IMR-90 (cell line): ENCODE data around the gene KCNH4. TPM values are rescaled to one million over a fixed set of nuclear protein-coding genes. Genes with fewer than 3 reads are reported as not detected.

Experiments
- ATAC-seq: fragments of 200-7000 bp; cut with Tn5 transposase; 2 replicates; pipeline ENCODE4 v1.9.1; 2020; ENCODE audit warnings: low read depth, mild to moderate bottlenecking, moderate library complexity
- BruUV-seq: library from RNA; stranded (reverse); fragments of 400-500 nt; replicated peaks from 2 replicates; lab custom pipeline; 2021; lab: Mats Ljungman, UMichigan
- CTCF ChIA-PET: fragments of 300-600 bp; formaldehyde crosslinking; extraction: SDS; loops from one replicate; lab custom pipeline; 2021; ENCODE audit warnings: antibody characterized with exemption; lab: Yijun Ruan, JAX
- POLR2A ChIA-PET: fragments of 300-600 bp; sonication (Branson Sonifier 250); formaldehyde crosslinking; loops from one replicate; lab custom pipeline; 2022; ENCODE audit warnings: antibody characterized with exemption; ENCODE audit not compliant: unreplicated experiment; lab: Charles Lee
- DNase-seq: peaks from one replicate; pipeline ENCODE4 v3.0.0; 2013
- H2AFZ ChIP-seq: replicated peaks from 2 replicates; pipeline ENCODE3; 2013; ENCODE audit warnings: low read length, mild to moderate bottlenecking; ENCODE audit not compliant: poor library complexity
- H2AK5ac ChIP-seq: 2 replicates; pipeline ENCODE4 v1.6.1; 2013; ENCODE audit warnings: low read depth, low read length, inconsistent platforms
- H2AK9ac ChIP-seq: replicated peaks from 2 replicates; pipeline ENCODE3; 2013; ENCODE audit warnings: mild to moderate bottlenecking, low read depth, low read length, moderate library complexity; ENCODE audit not compliant: poor library complexity
- H2BK120ac ChIP-seq: 2 replicates; pipeline ENCODE4 v1.6.1; 2013; ENCODE audit warnings: low read depth, low read length, inconsistent platforms
- H2BK15ac ChIP-seq: 3 replicates; pipeline ENCODE4 v1.6.1; 2013; ENCODE audit warnings: low read depth, low read length, inconsistent platforms
- H2BK20ac ChIP-seq: 2 replicates; pipeline ENCODE4 v1.6.1; 2013; ENCODE audit warnings: low read depth, mild to moderate bottlenecking, inconsistent platforms, low read length, moderate library complexity
- H2BK5ac ChIP-seq: 2 replicates; pipeline ENCODE4 v1.6.1; 2013; ENCODE audit warnings: mild to moderate bottlenecking, low read depth, low read length, inconsistent platforms; ENCODE audit not compliant: poor library complexity, severe bottlenecking
- H3K14ac ChIP-seq: replicated peaks from 2 replicates; pipeline ENCODE4 v1.6.1; 2013; ENCODE audit warnings: low read depth, low read length, inconsistent platforms
- H3K18ac ChIP-seq: 2 replicates; pipeline ENCODE4 v1.6.1; 2013; ENCODE audit warnings: low read depth, low read length, control low read depth
- H3K23ac ChIP-seq: 2 replicates; pipeline ENCODE4 v1.6.1; 2013; ENCODE audit warnings: low read depth, low read length, inconsistent platforms
- H3K27ac ChIP-seq: 2 replicates; pipeline ENCODE4 v1.5.1; 2013; ENCODE audit warnings: mild to moderate bottlenecking, control low read depth, low read length; ENCODE audit not compliant: insufficient read depth
- H3K27me3 ChIP-seq: 2 replicates; pipeline ENCODE4 v1.6.1; 2013; ENCODE audit warnings: low read length; ENCODE audit not compliant: control insufficient read depth, insufficient read depth
- H3K36me3 ChIP-seq: 2 replicates; pipeline ENCODE4 v1.6.1; 2013; ENCODE audit warnings: low read length, mixed read lengths; ENCODE audit not compliant: control insufficient read depth, insufficient read depth
- H3K4ac ChIP-seq: 2 replicates; pipeline ENCODE4 v1.6.1; 2013; ENCODE audit warnings: low read depth, low read length, inconsistent platforms
- H3K4me1 ChIP-seq: 2 replicates; pipeline ENCODE4 v1.6.1; 2013; ENCODE audit warnings: low read length, mixed read lengths; ENCODE audit not compliant: control insufficient read depth, insufficient read depth
- H3K4me2 ChIP-seq: 2 replicates; pipeline ENCODE4 v1.6.1; 2013; ENCODE audit warnings: low read depth, mild to moderate bottlenecking, control low read depth, low read length, moderate library complexity
- H3K4me3 ChIP-seq: 2 replicates; pipeline ENCODE4 v1.5.1; 2013; ENCODE audit warnings: low read depth, mild to moderate bottlenecking, control low read depth, low read length, moderate library complexity; ENCODE audit not compliant: insufficient read depth
- H3K56ac ChIP-seq: 2 replicates; pipeline ENCODE4 v1.6.1; 2013; ENCODE audit warnings: low read length, inconsistent platforms; ENCODE audit not compliant: insufficient read depth; ENCODE audit errors: extremely low read depth
- H3K79me1 ChIP-seq, 2 experiments: 2 replicates each; pipeline ENCODE4 v1.6.1; 2013; ENCODE audit warnings: low read length in 2 of 2, inconsistent platforms in 1 of 2, low read depth in 1 of 2
- H3K9ac ChIP-seq: 2 replicates; pipeline ENCODE4 v1.6.1; 2013; ENCODE audit warnings: low read depth, low read length, control low read depth
- H3K9me1 ChIP-seq: 2 replicates; pipeline ENCODE4 v1.6.1; 2013; ENCODE audit warnings: low read length, inconsistent platforms; ENCODE audit not compliant: insufficient read depth
- H3K9me3 ChIP-seq: 2 replicates; pipeline ENCODE4 v1.6.1; 2013; ENCODE audit warnings: low read length; ENCODE audit not compliant: control insufficient read depth, insufficient read depth
- H4K20me1 ChIP-seq: 2 replicates; pipeline ENCODE4 v1.6.1; 2013; ENCODE audit warnings: low read length, inconsistent platforms; ENCODE audit not compliant: insufficient read depth
- H4K5ac ChIP-seq: 2 replicates; pipeline ENCODE4 v1.6.1; 2013; ENCODE audit warnings: mild to moderate bottlenecking, low read depth, low read length, control low read depth
- H4K8ac ChIP-seq, 2 experiments: 2 replicates each; pipeline ENCODE4 v1.6.1; 2013; ENCODE audit warnings: low read depth in 2 of 2, low read length in 2 of 2, control low read depth in 1 of 2, inconsistent platforms in 1 of 2
- H4K91ac ChIP-seq: 2 replicates; pipeline ENCODE4 v1.6.1; 2013; ENCODE audit warnings: low read depth, low read length, inconsistent platforms; ENCODE audit not compliant: insufficient read depth
- FOS ChIP-seq: fragments of 150-350 bp; IDR thresholded peaks from 2 replicates; pipeline ENCODE4 v1.6.1; 2016; ENCODE audit warnings: low read depth, low read length
- MAZ ChIP-seq: IDR thresholded peaks from 2 replicates; pipeline ENCODE4 v1.6.1; 2012; ENCODE audit warnings: low read depth, mild to moderate bottlenecking, low read length, improper control_type of control experiment, moderate library complexity, borderline replicate concordance
- NFE2L2 ChIP-seq: fragments of 150-350 bp; IDR thresholded peaks from 2 replicates; pipeline ENCODE4 v1.6.1; 2016; ENCODE audit warnings: low read depth, mild to moderate bottlenecking, low read length
- SMC3 ChIP-seq: fragments of 150-350 bp; IDR thresholded peaks from 2 replicates; pipeline ENCODE4 v1.6.1; 2016; ENCODE audit warnings: low read depth, mild to moderate bottlenecking, antibody characterized with exemption, low read length, moderate library complexity
- WGBS, 2 experiments: methylation state at CpG; one replicate each; pipeline versions ENCODE4 v1.1.5 to v1.1.7; 2013; ENCODE audit warnings: missing lambda C conversion rate in 2 of 2; ENCODE audit not compliant: insufficient read length in 1 of 2; ENCODE audit errors: extremely low coverage in 2 of 2; 5-methylcytosine and 5-hydroxymethylcytosine counted together
- dilution Hi-C: fragments of 300-500 bp; cut with HindIII; formaldehyde crosslinking; loops from one replicate; pipeline ENCODE4 v1.14.3; 2018; ENCODE audit warnings: low sequenced_read_pairs; ENCODE audit not compliant: unreplicated experiment
- in situ Hi-C: fragments of 300-500 bp; cut with MboI; formaldehyde crosslinking; loops from 3 replicates; pipeline ENCODE4 v1.14.3; 2019; ENCODE audit warnings: low sequenced_read_pairs, inconsistent platforms, mixed read lengths
- intact Hi-C: fragments of 100-400 bp; cut with micrococcal nuclease; formaldehyde crosslinking; loops from 2 replicates; pipeline ENCODE4 v1.10.0; 2022
- polyA plus RNA-seq, 3 experiments: library from polyadenylated mRNA; depleted of rRNA; stranded (reverse); fragments of >200 nt; gene quantifications; 2 replicates each; pipeline ENCODE4 v1.2.3, GENCODE V29; 2012; ENCODE audit warnings: low replicate concordance in 1 of 3
- total RNA-seq: library from RNA; depleted of rRNA; stranded (reverse); fragments of >200 nt; gene quantifications from 2 replicates; pipeline ENCODE4 v1.2.3, GENCODE V29; 2012

KCNH4 gene
- total and polyA plus RNA-seq, 2 of the 4 experiments (the other 2 are of a cell fraction), result 0.03 TPM; not detected in 1

- Histone ChIP-seq H2BK120ac (no peak overlapping the region), H3K79me1 (peaks cover 0 to 5% of the 10 kb centered on the region in 2 experiments; a peak in 2 of 4 replicates), H3K4me2 (no peak overlapping the region), H3K56ac (no peak overlapping the region), H3K9ac (no peak overlapping the region), H4K8ac (no peak overlapping the region), H3K18ac (no peak overlapping the region), H2BK15ac (no peak overlapping the region), H3K23ac (no peak overlapping the region), H2AK9ac (no peak overlapping the region), H4K20me1 (peaks cover 3% of the 10 kb centered on the region; the same call in 1 of the 2 replicates), H3K36me3 (peaks cover 30% of the 10 kb centered on the region), H3K27me3 (no peaks in the 10 kb centered on the region), H4K5ac (no peak overlapping the region), H3K9me1 (peaks cover 12% of the 10 kb centered on the region), H3K4me1 (no peaks in the 10 kb centered on the region), H4K91ac (no peak overlapping the region), H3K4me3 (no peak overlapping the region), H2AFZ (no peak overlapping the region), H2BK20ac (no peak overlapping the region), H3K9me3 (no peaks in the 10 kb centered on the region), H2BK5ac (no peak overlapping the region), H2AK5ac (no peak overlapping the region), H3K4ac (no peak overlapping the region), H3K27ac (no peak overlapping the region), H3K14ac (no peak overlapping the region)
- ChIA-PET POLR2A (no interaction called here), CTCF (no interaction called here)
- dilution Hi-C loops, result no loop called here
- TF ChIP-seq MAZ (no peak), FOS (no peak), SMC3 (no peak), NFE2L2 (no peak)
- WGBS, 2 experiments, result no CpG with 5 or more reads among the region's 4 CpGs
- DNase-seq (no peak), ATAC-seq (no peak)
- BruUV-seq, result no TSS peak
- intact Hi-C loops, result no loop called here
- in situ Hi-C loops, result no loop called here
Observed at GRCh38 chr17:42198897-42199296, 18.0 kb upstream of the KCNH4 start.
